ENCODE data around the gene DIRAS1.

DNA sequence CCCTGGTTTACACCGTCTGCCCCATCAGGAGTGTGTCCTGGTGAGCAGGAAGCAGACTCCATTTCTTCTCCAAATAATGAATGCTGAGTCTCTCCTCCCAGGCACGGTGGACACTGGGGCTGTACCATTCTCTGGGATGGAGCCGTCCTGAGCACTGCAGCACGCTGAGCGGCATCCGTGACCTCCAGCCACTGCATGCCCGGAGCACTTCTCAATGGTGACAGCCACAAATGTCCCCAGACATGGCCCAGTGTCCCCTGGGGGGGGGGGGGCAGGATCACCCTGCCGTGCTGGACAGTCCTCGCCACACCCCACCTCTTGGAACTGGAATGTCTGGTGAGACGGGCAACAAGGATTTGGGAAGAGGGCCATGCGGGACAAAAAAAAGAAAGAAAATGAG is 56.1 kb downstream of the DIRAS1 start:
- TF ChIP-seq POLR2AphosphoS5 (IDR thresholded peaks at IDR 0.05; ENCODE audit: insufficient read depth, low read depth, low read length) (no peak), POLR2A (IDR thresholded peaks at IDR 0.05; ENCODE audit: low read depth, low read length) (no peak), GATA2 (IDR thresholded peaks at IDR 0.05; ENCODE audit: insufficient read depth, insufficient read length, low read depth, low read length) (no peak), EZH2 (IDR thresholded peaks at IDR 0.05; ENCODE audit: borderline replicate concordance, low read depth, low read length, severe bottlenecking) (no peak), JUN (IDR thresholded peaks at IDR 0.05; ENCODE audit: borderline replicate concordance, insufficient read depth, insufficient read length, low read depth) (no peak), MYC (IDR thresholded peaks at IDR 0.05; ENCODE audit: low read depth, low read length) (no peak)
- TF ChIP-seq, protein P1, sequence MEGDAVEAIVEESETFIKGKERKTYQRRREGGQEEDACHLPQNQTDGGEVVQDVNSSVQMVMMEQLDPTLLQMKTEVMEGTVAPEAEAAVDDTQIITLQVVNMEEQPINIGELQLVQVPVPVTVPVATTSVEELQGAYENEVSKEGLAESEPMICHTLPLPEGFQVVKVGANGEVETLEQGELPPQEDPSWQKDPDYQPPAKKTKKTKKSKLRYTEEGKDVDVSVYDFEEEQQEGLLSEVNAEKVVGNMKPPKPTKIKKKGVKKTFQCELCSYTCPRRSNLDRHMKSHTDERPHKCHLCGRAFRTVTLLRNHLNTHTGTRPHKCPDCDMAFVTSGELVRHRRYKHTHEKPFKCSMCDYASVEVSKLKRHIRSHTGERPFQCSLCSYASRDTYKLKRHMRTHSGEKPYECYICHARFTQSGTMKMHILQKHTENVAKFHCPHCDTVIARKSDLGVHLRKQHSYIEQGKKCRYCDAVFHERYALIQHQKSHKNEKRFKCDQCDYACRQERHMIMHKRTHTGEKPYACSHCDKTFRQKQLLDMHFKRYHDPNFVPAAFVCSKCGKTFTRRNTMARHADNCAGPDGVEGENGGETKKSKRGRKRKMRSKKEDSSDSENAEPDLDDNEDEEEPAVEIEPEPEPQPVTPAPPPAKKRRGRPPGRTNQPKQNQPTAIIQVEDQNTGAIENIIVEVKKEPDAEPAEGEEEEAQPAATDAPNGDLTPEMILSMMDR (IDR thresholded peaks at IDR 0.05; ENCODE audit: extremely low read depth in 1 of 2, insufficient read depth in 1 of 2, low read depth in 1 of 2, low read length in 2 of 2) = no peak
- TF ChIP-seq, protein P2, sequence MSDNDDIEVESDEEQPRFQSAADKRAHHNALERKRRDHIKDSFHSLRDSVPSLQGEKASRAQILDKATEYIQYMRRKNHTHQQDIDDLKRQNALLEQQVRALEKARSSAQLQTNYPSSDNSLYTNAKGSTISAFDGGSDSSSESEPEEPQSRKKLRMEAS (IDR thresholded peaks at IDR 0.05; ENCODE audit: insufficient read depth, insufficient read length) = no peak
